Left forelimb (tissue), 1 donor: Measurements from ENCODE around the gene TESPA1.

ENCODE experiments used
- DNase-seq: peaks from one replicate; pipeline ENCODE4 v3.0.0-alpha.2; 2018; ENCODE audit warnings: low spot score

The TESPA1 gene

GRCh38 chr12:54983536-54984101, 943 bp downstream of the TESPA1 start:
- no peak for DNase-seq

DNA sequence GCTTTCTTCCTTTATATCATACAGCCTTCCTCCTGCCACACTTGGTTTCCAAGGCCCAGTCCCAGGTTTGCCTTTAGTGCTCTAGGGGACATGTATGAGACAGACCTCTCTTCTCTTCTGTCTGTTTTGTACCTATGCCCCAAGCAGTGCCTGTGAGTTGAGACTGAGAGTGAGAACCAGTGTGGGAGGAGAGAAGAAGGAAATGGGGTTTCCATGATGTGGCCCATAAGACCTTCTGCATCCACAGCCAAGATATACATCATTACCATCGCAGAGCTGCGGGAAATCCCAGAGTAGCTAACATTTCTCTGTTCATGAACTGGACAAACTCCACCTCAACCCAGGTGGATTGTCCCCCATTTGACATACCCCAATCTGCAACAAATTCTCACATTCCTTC, 2.8 kb downstream of the TESPA1 start:
- no peak for DNase-seq

DNA sequence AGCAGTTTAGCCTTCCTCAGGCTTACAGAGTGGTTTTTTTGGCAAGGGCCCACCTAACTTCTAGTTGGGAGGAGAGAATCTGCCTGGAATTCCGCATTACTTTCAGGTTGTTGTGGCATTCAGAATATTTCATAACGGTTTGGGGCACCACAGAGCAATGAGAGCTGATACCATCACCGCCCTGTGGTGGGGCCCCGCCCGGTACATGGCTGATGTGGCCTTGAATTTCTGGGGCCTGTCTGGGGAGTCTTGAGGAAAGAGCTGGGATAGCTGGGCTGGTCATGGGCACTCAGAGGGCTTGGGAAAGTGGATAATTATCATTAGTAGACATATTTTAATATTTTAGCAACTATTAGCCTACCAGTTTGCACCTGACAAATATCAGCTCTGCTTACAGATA, 4.2 kb downstream of the TESPA1 start:
- no peak for DNase-seq

- DNase-seq, result no peak
Measured at GRCh38 chr12:54977857-54978256, 6.7 kb downstream of the TESPA1 start.

DNA sequence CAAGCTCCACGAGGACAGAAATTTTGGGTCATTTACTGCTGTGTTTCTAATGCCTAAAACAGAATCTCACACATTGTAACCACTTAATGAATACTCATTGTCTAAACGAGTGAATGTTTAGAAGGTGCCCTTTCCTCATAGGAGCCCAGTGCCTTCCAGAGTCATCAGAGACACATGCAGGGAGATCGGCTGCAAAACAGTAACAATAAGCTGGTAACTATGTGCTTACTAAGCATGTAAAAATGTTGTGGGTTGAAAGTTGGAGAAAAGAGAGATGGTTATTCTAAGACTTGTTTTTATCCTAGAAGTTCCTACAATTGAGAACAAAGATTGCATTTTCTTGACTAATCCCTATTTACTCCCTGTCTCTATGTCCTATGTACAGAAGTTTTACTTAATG, 7.4 kb downstream of the TESPA1 start:
- DNase-seq, result no peak

GRCh38 chr12:54975875-54976274, 8.7 kb downstream of the TESPA1 start:
- DNase-seq, result no peak

- no peak for DNase-seq
Measured at GRCh38 chr12:54975272-54975671, 9.3 kb downstream of the TESPA1 start.

GRCh38 chr12:54974279-54974678, 10.3 kb downstream of the TESPA1 start:
- DNase-seq, result no peak

DNA sequence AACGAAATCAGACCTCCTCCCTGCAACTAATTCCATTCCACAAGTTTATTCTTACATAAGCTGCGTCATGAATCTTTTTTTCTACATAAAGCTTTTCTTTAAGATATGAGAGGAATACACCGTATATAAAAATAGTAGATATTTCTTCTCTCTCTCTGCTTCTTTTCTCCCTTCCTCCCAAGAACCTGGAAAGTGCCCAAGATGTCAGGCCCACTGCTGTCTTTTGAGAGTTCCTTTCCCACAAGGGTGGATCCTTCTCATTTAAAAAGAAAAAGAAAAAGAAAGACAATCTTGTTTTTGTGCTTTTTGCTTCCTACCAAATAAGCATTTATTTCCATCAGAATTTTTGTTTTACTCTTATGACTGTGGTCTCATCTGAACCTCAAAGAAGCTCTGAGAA, 11.0 kb downstream of the TESPA1 start:
- no peak for DNase-seq

DNA sequence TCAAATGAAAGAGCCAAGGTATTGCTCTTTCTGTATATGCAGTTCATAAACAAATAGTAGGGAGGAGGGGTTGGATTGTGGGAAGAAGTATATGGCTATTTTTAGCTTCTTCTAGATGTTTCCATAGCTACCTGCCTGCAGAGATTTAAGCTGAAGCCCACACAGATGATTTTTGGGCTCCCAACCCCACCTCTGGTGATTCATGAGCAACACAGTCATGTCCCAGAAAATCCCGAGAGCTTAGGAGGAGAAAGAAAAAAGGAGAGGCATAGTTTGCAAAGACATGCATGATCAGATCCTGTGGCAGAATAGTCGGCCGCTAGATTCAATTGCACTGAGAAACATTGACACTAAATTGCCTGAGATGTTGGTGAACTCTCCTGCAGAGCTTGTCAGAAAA, 13.8 kb downstream of the TESPA1 start:
- no peak for DNase-seq

GRCh38 chr12:54968181-54968730, 16.3 kb downstream of the TESPA1 start:
- DNase-seq, result no peak

- DNase-seq, result no peak
Measured at GRCh38 chr12:54967461-54967860, 17.1 kb downstream of the TESPA1 start.

- DNase-seq, result no peak
Measured at GRCh38 chr12:54961190-54961589, 23.4 kb downstream of the TESPA1 start.

GRCh38 chr12:54959291-54960018, 25.1 kb downstream of the TESPA1 start:
- DNase-seq, result no peak

DNA sequence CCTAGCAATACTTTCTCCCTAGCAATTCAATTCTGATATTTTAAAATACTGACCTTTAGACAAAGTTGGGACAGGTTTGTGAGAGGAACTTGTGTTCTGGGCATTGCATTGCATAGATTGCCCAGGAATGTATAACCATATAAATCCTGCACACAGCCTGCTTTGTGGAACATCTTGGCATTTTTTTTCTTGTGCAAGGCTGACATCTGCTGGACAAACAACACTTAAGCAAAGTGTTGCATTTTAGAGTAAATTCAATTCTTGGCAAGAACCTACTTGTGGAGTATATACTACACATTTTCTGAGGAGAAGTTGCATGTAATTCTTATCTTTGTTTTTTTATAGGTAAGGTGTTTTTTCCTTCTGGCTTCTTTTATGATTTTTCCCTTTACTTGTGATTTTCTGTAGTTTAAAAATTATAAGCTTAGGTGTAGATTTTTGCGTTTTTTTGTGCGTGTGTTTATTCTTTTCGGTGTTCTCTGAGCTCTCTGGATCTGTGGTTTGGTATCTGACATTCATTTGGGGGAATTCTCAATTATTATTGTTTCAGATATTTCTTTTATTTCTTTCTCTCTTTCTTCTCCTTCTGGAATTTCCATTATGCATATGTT, 26.4 kb downstream of the TESPA1 start:
- DNase-seq, result no peak

GRCh38 chr12:54956818-54957641, 27.5 kb downstream of the TESPA1 start:
- no peak for DNase-seq

DNA sequence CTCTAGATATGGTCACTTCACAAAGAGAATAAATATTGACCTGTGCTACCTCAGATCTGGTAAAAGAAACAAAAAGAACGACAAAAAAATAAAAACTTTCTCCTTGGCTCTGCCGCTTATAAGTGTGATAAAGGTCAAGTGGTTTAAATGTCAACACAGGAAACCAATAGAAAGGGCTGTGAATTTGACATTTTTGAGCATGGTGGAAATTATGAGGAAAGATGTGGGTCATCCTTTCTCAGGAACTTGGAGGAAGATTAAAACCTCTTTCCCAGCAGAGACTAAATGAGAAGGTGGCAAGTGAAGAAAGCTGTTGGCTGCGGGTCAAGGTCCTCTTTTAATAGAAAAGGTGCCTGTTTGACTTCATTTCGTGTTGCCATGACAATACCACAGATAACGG, 28.2 kb downstream of the TESPA1 start:
- DNase-seq, result no peak

- DNase-seq, result no peak
Measured at GRCh38 chr12:54954801-54955200, 29.8 kb downstream of the TESPA1 start.

DNA sequence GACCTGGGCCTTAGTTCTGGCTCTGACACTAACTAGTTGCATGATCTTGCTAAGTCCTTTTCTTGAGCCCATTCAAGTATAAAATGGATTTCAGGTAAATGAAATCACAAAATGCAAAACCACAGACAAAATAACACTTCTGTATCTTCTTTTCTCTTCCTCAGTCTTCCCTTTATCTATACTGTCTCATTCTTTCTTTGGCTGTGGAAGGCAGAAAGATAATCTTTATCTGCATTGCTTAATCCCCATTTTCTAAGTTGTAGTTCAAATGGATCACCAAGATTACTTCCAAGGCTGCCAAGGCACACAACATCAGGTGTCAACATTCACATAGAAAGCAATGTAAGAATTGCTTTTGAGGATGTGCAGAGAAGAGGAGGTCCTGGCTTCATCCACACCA, 30.3 kb downstream of the TESPA1 start:
- DNase-seq, result no peak

GRCh38 chr12:54950071-54950727, 34.4 kb downstream of the TESPA1 start:
- DNase-seq, result no peak

GRCh38 chr12:54949073-54949711, 35.4 kb downstream of the TESPA1 start:
- DNase-seq, result no peak
